Measurements from ENCODE around the gene FFAR2.
"Not testable (repeated sequence)": the region's sequence is repeated elsewhere in the genome, so short reads cannot be mapped to it uniquely, and the experiment has no call there.

The FFAR2 gene

DNA sequence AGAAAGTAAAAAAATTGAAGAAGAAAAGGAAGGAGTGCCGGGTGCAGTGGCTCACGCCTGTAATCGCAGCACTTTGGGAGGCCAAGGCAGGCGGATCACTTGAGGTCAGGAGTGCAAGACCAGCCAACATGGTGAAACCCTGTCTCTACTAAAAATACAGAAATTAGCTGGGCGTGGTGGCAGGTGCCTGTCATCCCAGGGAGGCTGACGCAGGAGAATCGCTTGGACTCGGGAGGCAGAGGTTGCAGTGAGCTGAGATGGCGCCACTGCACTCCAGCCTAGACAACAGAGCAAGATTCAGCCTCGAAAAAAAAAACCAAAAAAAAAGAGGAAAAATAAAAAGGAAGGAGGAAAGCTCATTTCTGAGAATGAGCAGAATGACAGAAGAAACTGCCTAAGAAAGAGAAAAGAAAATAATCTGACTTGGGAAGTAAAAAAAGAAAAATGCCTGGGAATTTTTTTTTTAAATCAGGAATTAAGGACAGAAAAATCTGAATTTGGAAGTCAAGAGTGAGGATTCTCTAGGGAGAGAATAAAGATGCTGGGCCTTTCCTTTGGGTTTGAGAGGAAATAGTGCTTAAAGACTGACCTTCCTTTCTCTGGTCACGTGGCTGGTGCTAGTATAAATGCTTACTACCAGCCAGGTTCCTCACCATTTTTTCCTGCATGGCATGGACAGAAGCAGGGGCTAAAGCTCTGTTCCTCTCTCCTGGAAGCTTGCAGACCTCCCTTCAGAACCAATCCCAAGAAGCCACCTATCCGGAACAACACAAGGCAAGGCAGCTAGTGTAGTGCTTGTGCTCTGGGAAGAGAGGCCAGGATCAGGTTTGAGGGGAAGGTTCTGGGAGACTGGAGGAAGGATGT lies at the start of gene FFAR2:
TSS of gene FFAR2 (plus strand) at position 652 of the 864 bp plus-strand sequence. CDS start 1,458 bp downstream, outside the sequence.
- no peak for DNase-seq

DNA sequence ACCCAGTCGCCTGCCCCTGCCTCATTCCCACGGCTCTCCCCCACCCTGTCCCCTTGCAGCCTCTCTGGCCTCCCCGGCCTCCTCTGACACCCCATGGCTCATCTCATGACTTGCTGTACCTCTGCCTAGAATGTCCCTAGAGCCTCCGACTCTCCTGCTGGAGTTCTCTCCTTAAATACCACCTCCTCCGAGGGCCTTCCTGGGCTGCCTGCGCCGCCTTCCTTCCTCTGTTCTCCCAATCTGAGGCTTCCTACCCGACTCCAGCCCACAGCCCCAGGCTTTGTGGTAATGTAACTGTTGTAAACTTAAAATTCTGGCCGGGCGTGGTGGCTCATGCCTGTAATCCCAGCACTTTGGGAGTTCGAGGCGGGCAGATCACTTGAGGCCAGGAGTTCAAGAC lies 49.5 kb upstream of the FFAR2 start:
- DNase-seq = no peak

DNA sequence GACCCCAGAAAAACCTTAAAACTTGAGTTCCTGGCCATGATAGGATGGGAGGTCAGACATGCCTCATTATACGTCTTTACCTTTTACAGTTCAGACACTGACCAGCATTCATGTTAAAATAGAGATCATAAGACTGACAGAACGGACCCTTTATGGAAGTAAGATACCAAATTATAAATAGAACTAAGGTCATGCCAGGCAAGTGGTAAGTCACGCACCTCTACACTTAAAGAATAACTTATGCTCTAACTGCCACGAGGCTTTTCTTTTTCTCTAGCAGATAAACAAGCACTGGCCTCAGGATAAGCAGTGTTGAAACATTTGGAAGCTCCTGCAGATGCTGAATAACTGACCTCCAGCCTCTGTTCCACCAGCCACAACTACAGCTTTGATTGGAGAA lies 48.8 kb upstream of the FFAR2 start:
- no peak for DNase-seq

DNA sequence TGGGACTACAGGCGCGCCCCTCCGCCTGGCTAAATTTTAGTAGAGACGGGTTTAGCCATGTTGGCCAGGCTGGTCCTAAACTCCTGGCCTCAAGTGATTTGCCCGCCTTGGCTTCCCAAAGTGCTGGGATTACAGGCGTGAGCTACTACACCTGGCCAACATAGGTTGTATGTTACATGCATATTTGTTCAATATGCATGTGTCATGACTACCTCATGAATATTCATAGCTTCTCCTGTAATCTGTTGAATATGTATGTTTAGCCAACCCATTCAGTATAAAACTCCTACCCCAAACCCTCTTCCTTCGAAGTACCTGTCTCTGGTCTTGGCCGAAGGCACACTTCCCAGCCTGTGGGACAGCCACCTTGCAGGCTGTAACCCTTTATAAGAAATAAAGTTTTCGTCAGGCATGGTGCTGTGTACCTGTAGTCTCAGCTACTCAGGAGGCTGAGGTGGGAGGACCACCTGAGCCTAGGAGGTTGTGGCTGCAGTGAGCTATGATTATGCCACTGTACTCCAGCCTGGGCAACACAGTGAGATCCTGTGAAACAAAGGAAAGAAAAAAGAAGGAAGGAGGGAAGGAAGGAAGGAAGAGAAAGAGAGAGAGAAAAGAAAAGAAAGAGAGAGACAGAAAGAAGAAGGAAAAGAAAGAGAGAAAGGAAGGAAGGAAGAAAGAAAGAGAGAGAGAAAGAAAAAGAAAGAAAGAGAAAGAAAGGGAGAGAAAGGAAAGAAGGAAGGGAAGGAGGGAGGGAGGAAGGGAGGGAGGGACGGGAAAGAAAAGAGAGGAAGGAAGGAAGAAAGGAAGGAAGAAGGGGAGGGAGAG lies 47.9 kb upstream of the FFAR2 start:
- no peak for DNase-seq

DNA sequence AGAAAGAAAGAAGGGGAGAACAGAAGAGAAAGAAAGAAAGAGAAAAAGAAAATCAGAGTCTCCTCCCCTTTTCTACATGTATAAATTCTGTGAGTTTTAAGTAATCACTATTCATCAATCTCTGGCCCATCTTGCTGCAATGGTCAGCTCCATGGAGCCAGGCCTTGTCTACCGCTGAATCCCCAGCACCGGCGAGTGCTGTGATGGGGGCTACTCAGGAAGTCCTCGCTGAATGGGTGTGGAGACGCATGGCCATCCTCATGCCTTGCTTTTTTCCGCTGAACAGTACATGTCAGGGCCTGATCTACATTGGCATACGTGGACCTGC lies 47.3 kb upstream of the FFAR2 start:
- DNase-seq = no peak

DNA sequence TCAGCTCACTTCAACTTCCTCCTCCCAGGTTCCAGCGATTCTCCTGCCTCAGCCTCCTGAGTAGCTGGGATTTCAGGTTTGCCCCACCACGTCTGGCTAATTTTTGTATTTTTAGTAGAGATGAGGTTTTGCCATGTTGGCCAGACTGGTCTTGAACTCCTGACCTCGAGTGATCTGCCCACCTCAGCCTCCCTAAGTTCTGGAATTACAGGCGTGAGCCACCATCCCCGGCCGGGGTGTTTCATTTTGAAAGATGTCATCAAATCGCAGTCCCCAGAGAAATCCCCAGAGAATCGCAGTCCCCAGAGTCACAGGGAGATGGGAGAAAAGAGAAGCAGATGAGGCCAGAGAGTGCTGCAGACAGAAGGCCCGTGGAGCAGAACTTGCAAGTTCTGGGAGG lies 46.6 kb upstream of the FFAR2 start:
- not testable (repeated sequence) for DNase-seq

DNA sequence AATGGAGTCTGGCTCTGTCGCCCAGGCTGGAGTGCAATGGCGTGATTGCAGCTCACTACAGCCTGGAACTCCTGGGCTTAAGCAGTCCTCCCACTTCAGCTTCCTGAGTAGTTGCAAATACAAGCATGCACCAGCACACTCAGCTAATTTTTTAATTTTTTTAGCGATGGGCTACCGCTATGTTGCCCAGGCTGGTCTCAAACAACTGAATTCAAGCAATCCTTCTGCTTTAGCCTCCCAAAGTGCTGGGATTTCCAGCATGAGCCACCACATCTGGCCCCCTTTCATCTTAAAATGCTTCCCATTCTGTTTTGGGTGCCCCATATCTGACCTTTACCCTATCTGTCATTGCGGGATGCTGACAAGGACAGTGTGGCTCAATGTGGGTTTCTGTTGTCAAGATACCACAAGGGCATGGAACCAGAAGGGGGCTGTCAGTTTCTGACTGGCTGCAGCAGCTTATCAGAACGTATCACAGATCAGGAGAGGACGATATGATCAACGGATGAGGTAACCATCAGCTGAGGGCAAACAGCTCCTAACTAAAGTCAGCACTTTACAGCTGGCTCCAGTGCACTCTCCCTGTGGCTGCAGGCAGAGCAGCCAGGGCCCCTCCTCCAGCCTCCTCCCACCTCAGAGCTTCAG lies 44.8 kb upstream of the FFAR2 start:
- DNase-seq = no peak

DNA sequence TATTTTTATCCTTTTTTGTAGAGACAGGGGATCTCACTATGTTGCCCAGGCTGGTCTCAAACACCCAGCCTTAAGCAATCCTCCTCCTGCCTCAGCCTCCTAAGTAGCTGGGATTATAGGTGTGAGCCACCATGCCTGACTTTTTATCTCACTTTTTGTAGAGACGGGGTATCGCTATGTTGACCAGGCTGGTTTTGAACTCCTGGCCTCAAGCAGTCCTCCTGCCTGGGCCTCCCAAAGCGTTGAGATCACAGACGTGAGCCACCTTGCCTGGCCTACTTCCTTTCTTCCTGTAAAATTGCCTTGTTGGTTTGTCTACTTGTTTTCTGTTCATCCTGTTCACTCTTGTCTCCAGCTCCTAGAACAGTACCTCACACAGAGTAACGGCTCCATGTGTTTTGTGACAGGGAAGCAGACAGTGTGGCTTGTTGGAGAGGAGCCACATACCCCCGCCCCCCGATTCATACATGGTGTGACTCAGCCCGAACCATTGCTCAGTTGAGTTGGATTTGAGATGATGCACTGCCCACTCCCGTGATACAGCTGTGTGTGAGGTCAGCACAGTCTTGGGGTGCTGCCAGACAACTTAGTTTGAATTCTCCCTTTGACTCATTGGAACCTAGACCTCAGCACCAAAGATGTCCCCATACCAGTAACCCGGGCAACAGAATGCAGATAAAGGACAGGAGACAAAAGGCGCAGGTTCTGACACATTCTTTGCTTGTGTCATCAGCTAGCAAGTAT lies 43.0 kb upstream of the FFAR2 start:
- DNase-seq = no peak

DNA sequence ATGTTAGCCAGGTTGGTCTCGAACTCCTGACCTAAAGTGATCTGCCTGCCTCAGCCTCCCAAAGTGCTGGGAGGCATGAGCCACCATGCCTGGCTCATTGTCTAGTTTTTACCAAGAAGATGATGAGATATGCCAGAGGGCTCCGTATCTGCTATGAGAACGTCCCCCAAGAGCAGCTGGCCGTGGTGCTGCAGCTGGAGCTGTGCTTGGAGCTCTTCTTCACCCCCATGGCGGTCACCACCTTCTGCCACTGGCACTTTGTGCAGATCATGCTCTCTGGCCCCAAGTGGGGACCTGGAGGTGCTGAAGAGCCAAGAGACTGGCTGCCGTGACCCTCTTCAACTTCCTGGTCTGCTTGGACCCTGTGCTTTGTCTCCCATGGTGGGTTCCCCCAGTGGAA lies 40.4 kb upstream of the FFAR2 start:
- no peak for DNase-seq

DNA sequence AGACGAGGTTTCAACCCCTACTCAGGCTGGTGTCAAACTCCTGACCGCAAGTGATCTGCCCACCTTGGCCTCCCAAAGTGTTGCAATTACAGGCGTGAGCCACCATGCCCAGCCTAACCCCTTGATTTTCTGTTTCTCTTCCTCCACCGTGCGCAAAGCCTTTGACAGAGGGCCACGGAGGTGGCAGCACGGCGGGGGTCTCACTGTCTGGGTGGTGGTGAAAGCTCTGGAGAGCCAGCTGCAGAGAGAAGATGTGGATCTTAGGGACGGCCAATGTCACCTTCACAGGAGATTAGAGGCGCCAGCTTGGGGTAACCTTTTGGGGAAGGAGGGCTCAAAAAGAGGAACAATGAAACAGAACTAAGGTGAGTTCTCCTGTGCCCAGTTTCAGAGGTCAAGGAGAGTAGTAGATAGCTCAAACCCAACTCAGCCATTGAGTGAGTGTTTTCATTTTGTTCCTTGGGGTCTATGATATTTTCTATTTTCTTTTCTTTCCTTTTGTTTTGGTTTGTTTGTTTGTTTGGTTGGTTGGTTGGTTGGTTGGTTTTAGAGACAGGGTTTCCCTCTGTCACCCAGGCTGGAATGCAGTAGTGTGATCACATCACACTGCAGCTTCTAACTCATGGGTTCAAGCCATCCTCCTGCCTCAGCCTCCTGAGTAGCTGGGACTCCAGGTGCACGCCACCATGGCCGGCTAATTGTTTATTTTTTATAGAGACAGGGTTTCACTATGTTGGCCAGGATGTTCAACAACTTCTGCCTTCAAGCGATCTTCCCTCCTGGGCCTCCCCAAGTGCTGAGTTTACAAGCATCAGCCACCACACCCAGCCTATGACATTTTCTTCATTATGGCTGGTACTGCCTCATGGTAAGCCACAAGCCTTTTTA lies 39.5 kb upstream of the FFAR2 start:
- no peak for DNase-seq

DNA sequence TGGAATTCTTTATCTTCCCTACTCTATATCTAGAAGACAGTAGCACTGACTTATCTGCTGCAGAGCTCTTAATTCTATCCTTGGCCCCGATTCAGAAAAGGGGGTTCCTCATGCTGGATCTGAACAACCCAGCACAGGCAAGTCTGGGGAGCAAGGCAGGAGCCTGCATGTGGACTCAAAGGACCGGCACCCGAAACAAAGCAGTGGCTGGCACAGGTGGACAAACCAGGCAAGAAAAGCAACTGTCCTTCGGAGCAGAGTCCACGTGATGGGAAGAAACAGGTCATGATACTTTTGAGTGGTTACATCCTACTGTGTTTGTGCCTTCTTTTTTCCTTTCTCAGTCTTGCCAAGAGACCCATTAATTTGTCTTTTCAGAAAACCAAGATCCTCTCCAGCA lies 38.9 kb upstream of the FFAR2 start:
- no peak for DNase-seq

DNA sequence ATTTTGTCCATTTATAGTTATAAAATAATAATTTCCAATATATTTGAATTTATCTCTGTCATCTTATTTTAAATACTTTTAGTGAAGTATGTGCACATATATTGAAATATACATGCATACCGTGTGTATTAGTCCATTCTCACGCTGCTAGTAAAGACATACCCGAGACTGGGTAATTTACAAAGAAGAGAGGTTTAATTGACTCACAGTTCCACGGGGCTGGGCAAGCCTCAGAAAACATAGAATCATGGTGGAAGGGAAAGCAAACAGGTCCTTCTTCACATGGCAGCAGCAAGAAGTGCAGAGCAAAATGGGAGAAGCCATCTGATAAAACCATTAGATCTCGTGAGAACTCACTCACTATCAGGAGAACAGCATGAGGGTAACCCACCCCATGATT lies 37.6 kb upstream of the FFAR2 start:
- no peak for DNase-seq

DNA sequence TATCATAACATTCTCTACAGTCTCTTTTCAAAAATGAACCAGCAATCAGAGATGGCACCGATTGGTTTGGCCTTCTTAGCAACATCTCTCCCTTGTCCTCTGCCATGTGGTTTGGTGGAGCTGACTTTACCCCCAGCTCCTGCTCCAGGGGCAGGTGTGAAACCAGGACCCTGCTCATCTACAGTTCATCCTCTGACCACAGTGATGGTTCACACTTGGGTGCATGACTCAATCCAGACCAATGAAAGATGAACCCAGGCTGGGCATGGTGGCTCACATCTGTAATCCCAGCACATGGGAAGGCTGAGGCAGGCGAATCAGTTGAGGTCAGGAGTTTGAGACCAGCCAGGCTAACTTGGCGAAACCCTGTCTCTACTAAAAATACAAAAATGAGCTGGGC lies 33.6 kb upstream of the FFAR2 start:
- no peak for DNase-seq

DNA sequence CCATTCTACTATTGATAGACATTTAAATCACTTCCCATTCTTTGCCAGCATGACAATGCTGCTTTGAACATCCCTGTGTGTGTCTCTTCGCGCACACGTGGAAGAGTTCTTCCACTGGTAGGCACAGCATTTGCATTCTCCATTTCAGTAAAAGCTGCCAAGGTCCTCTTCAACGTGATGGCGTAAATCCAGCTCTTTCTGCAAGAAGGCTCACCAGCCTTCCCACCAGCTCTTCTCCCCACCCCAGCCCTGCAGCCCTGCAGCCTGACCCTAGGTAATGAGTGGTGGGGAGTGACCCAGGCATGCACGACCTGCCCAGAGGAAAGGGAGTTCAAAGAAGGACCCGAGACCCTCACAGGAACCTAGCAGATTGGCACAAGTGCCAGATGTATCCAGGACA lies 31.7 kb upstream of the FFAR2 start:
- DNase-seq = no peak

DNA sequence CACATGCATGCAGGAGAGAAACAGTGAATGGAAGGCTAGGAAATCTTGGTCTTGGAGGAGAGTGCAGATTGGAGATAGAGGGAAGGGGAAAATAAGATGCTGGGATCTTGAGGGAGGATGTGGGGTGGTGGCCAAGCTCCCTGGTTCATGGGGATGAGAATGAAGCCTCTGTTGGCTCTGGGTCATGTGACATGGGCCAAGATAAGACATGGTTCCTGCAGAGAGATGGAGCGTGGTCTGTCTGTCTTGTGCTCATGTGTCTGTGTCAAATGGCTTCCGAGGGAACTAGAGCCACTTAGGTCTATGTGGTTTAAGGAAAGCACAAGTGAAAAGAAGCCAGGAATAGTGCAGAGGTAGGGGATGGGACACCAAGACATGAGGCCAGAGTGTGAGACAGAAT lies 30.8 kb upstream of the FFAR2 start:
- no peak for DNase-seq

DNA sequence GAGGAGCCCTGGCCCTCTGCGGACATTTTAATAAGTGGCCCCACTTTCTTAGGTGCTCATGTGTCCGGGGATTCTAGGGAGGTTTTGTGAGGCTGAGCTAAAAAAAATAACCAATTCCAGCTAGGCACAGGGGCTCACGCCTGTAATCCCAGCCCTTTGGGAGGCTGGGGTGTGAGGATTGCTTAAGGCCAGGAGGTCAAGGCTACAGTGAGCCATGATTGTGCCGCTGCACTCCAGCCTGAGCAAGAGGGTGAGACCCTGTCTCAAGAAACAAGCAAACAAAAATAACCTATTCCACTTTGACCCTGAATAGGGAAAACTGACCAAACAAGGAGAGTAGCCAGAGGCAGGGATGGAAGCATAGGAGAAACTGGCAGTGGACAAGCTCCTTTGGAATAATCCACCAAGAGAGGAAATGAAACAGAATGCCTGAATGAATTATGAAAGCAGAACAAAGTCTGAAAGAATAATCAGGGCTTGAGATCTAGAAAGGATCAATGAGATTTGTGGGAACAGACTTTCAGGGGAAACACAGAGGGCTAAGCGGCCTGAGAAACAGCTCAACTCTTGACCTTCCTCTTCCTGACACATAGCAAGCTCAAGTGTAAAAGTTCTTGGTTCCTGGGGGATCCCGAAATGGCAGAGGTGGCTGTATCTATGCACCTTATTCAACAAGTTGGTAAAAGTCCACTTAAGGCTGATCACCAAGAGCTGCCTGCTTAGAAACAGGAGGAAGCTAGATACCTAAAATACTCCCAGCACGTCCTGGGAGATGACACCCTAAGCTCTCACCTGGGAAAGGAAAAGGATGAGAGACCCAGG lies 30.1 kb upstream of the FFAR2 start:
- no peak for DNase-seq

DNA sequence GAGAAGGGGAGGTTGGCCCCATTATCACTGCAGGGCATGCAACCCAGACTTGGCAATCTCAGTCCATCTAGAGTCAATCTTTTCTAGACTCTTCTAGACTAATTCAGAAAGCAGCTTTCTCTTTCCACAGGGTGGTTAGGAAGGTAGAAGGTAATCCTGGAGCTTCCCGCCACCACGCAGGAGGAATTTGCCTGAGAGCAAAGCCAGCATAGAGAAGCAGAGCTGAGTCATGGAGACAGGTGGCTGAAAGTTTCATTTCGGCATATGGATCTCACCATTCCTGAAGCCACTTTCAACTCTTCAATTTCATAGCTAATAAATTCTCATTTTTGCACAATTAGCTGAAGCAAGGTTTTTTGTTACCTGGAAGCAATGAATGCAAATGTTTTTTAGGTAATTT lies 29.0 kb upstream of the FFAR2 start:
- DNase-seq = no peak

DNA sequence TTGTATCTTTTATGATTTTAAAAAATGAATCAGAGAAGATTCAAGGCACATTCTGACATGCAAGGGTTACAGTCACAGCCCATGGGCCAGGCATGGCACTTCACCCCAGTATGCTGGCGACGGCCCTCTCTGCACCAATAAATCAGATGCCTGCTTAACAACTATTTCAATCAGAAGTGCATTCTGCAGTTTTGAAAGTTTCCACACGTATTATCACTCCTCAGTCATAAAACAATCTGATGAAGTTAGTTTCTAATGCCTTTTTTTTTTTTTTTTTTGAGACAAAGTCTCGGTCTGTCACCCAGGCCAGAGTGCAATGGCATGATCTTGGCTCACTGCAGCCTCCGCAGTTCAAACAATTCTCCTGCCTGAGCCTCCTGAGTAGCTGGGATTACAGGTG lies 28.3 kb upstream of the FFAR2 start:
- DNase-seq = no peak

DNA sequence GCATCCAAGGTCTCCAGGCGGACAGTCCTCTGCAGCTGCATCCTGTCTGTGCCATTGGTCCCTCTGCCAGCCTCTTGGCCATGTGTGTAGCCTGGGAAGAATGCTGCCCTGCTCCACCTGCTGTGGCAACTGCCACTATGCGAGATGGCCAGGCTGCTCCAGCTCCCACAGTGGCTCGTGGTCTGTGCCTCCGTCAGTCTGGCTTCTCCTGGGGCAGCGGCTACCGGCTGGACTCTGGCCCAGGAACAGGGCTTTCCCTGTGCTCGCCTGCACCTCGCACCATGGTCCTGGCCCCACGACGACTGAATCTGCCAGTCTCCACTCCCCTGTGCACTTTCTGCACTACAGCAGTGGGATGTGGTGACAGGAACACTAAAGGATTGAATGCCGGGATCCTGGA lies 26.7 kb upstream of the FFAR2 start:
- DNase-seq = no peak

DNA sequence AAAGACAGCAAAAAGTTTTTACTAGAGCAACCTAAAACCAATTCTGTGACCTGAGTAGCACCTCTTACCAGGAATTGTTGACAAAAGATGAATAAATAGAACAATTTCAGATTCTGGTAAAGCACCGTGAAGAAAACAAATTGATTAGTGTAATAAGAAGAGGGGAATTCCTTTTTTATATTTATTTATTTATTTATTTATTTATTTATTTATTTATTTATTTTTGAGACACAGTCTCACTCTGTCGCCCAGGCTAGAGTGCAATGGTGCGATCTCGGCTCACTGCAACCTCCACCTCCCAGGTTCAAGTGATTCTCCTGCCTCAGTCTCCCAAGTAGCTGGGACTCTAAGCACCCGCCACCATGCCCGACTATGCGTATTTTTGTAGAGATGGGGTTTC lies 24.7 kb upstream of the FFAR2 start:
- not testable (repeated sequence) for DNase-seq

DNA sequence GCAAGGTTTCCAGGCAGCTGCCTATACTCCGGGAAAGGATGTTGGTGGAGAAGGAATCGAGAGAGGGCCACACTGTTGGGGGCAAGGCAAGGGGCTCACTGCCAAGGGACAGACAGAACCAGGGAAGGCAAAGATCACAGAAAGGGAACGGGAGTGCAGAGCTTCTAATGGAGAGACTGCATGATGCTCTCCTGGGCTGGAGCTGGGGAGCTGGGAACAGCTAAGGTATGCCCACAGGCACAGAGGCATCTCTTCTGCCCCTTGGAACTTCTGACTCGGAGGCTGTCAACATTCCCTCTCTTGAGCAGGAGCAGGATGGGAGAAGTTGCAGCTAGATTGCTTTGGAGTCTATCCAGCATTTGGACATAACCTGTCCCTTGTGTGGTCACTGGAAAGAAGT lies 22.4 kb upstream of the FFAR2 start:
- DNase-seq = no peak

All from NCI-H1417 (cell line).